Body of pancreas (tissue), 4 donors: ENCODE results near the gene VGLL2.

Experiments used
- POLR2A ChIP-seq, 3 donors: fragments of 450-650 bp; IDR thresholded peaks; one replicate each; pipeline ENCODE4 v1.6.1; 2016; ENCODE audit warnings: antibody characterized with exemption in 3 of 3, mild to moderate bottlenecking in 2 of 3
- TF ChIP-seq, protein P1 (sequence below), 7 experiments: fragments of 450-650 bp in 4 of 7; fragments of 200-600 bp in 3 of 7; sonication (generic) in 3 of 7; IDR thresholded peaks; one replicate each; pipeline ENCODE4 v1.5.1; 2016 to 2019; ENCODE audit warnings: antibody characterized with exemption in 7 of 7

DNA sequence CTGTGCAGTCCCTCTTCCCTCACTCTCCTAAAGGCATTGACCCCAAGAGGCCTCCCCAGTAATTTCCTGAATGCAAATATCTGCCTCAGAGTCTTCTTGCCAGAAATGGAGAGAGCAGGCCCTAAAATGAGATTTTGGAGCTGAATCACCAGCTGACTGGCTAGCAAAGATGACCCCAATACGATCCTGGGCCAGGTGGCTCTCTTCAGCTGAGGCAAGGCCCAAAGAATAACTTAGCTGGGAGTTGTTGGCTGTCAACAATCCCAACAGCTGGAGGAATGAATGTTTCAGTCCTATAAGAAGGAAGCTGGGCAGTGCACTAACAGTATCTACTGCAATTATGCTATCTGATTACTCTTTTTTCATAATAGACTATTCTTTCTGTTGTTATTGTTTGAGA is 37.2 kb upstream of the VGLL2 start:
- no peak for TF ChIP-seq POLR2A (IDR thresholded peaks at IDR 0.05)
- TF ChIP-seq, protein P1, sequence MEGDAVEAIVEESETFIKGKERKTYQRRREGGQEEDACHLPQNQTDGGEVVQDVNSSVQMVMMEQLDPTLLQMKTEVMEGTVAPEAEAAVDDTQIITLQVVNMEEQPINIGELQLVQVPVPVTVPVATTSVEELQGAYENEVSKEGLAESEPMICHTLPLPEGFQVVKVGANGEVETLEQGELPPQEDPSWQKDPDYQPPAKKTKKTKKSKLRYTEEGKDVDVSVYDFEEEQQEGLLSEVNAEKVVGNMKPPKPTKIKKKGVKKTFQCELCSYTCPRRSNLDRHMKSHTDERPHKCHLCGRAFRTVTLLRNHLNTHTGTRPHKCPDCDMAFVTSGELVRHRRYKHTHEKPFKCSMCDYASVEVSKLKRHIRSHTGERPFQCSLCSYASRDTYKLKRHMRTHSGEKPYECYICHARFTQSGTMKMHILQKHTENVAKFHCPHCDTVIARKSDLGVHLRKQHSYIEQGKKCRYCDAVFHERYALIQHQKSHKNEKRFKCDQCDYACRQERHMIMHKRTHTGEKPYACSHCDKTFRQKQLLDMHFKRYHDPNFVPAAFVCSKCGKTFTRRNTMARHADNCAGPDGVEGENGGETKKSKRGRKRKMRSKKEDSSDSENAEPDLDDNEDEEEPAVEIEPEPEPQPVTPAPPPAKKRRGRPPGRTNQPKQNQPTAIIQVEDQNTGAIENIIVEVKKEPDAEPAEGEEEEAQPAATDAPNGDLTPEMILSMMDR (IDR thresholded peaks at IDR 0.05): no peak
